Naive thymus-derived CD8-positive, alpha-beta T cell (primary cell): Measurements from ENCODE around the gene PRR19. TPM values are rescaled to one million over a fixed set of nuclear protein-coding genes. Genes with fewer than 3 reads are reported as not detected.
"Not testable (repeated sequence)": the region's sequence is repeated elsewhere in the genome, so short reads cannot be mapped to it uniquely, and the experiment has no call there.

ENCODE experiments used
- ATAC-seq, 2 donors: fragments of 150-1000 bp; cut with Tn5 transposase in 1 of 2; sonication (Bioruptor Pico), chemical (Tn5 transposase) in 1 of 2; 1 replicate in 1 of 2; 2 replicates in 1 of 2; pipeline ENCODE4 v1.10.0; 2021; ENCODE audit warnings: mild to moderate bottlenecking in 2 of 2, moderate library complexity in 2 of 2
- POLR2A ChIA-PET: fragments of 350-600 bp; sonication (Branson Sonifier 250); formaldehyde crosslinking; loops from one replicate; lab custom pipeline; 2021; ENCODE audit warnings: antibody characterized with exemption; lab: Charles Lee
- DNase-seq, 10 donors: peaks; one replicate each; pipeline versions ENCODE4 v3.0.0 to v3.0.0-alpha.2; 2020 to 2022
- H3K27ac Mint-ChIP-seq, 10 donors: one replicate each; pipeline ENCODE4 v1.8.0; 2020 to 2022; ENCODE audit warnings: mild to moderate bottlenecking in 10 of 10, mixed read lengths in 10 of 10, moderate library complexity in 4 of 10, inconsistent platforms in 1 of 10
- H3K27me3 Mint-ChIP-seq, 5 donors: one replicate each; pipeline ENCODE4 v1.8.0; 2021 to 2022; ENCODE audit warnings: mixed read lengths in 5 of 5
- H3K36me3 Mint-ChIP-seq, 3 donors: one replicate each; pipeline ENCODE4 v1.8.0; 2020 to 2022; ENCODE audit warnings: mixed read lengths in 3 of 3, mild to moderate bottlenecking in 2 of 3, inconsistent platforms in 1 of 3
- H3K4me1 Mint-ChIP-seq, 4 donors: one replicate each; pipeline ENCODE4 v1.8.0; 2021 to 2022; ENCODE audit warnings: mixed read lengths in 4 of 4
- H3K4me3 Mint-ChIP-seq, 10 donors: one replicate each; pipeline ENCODE4 v1.8.0; 2020 to 2022; ENCODE audit warnings: mild to moderate bottlenecking in 10 of 10, mixed read lengths in 10 of 10, moderate library complexity in 6 of 10, inconsistent platforms in 1 of 10
- H3K9me3 Mint-ChIP-seq, 9 donors: one replicate each; pipeline ENCODE4 v1.8.0; 2020 to 2022; ENCODE audit warnings: mixed read lengths in 9 of 9, mild to moderate bottlenecking in 3 of 9, inconsistent platforms in 1 of 9, moderate library complexity in 1 of 9
- polyA plus RNA-seq, 3 donors: library from polyadenylated mRNA; unstranded; fragments of 300-500 nt; fragmentation: Illumina TruSeq; gene quantifications; one replicate each; pipeline ENCODE4 v1.2.3, GENCODE V29; 2021
- total RNA-seq, 8 experiments: library from RNA in 2 of 8; stranded (reverse) in 2 of 8; gene quantifications; one replicate each; pipeline ENCODE4 v1.2.3 and lab custom pipeline; 2021 to 2026

Gene PRR19
- total and polyA plus RNA-seq, 5 experiments from 2014 or later, result 0.25 to 0.49 (median 0.32) TPM; not detected in 2

- ATAC-seq (no peak), DNase-seq (no peak)
- H3K27ac Mint-ChIP-seq, result no peak overlapping the region
- peaks cover 0 to 4% (median 0%) of the 10 kb centered on the region in 3 donors for H3K36me3 Mint-ChIP-seq
- no peak overlapping the region for H3K4me3 Mint-ChIP-seq
- H3K27me3 Mint-ChIP-seq, result no peaks in the 10 kb centered on the region
- no peaks in the 10 kb centered on the region for H3K9me3 Mint-ChIP-seq
- peaks cover 2 to 12% (median 8%) of the 10 kb centered on the region in 4 donors for H3K4me1 Mint-ChIP-seq
- POLR2A ChIA-PET, result no interaction called here
Observed at GRCh38 chr19:42333018-42333417, 31.1 kb downstream of the PRR19 start.

- Mint-ChIP-seq H3K36me3 (peaks cover 0 to 11% (median 3%) of the 10 kb centered on the region in 3 donors), H3K27me3 (no peaks in the 10 kb centered on the region), H3K27ac (no peak overlapping the region), H3K9me3 (no peaks in the 10 kb centered on the region), H3K4me3 (no peak overlapping the region), H3K4me1 (peaks cover 0 to 5% (median under 1%) of the 10 kb centered on the region in 4 donors)
- no peak for ATAC-seq
- POLR2A ChIA-PET, result no interaction called here
- DNase-seq, result no peak
Observed at GRCh38 chr19:42333975-42334696, 32.2 kb downstream of the PRR19 start.

GRCh38 chr19:42334697-42335373 lies 32.9 kb downstream of the PRR19 start:
- Mint-ChIP-seq H3K27me3 (no peaks in the 10 kb centered on the region), H3K36me3 (peaks cover 0 to 14% (median 3%) of the 10 kb centered on the region in 3 donors), H3K9me3 (no peaks in the 10 kb centered on the region), H3K4me1 (peaks cover 0 to 4% (median 0%) of the 10 kb centered on the region in 4 donors), H3K27ac (no peak overlapping the region), H3K4me3 (no peak overlapping the region)
- ATAC-seq (no peak), DNase-seq (no peak)
- POLR2A ChIA-PET, result no interaction called here

GRCh38 chr19:42335374-42335936 lies 33.5 kb downstream of the PRR19 start:
- DNase-seq (no peak), ATAC-seq (no peak)
- no peak overlapping the region for H3K4me3 Mint-ChIP-seq
- peaks cover 0 to 14% (median 3%) of the 10 kb centered on the region in 3 donors for H3K36me3 Mint-ChIP-seq
- no peaks in the 10 kb centered on the region for H3K27me3 Mint-ChIP-seq
- peaks cover 0 to 3% (median 0%) of the 10 kb centered on the region in 4 donors for H3K4me1 Mint-ChIP-seq
- no peak overlapping the region for H3K27ac Mint-ChIP-seq
- no peaks in the 10 kb centered on the region for H3K9me3 Mint-ChIP-seq
- POLR2A ChIA-PET, result no interaction called here

- H3K27me3 Mint-ChIP-seq, result no peaks in the 10 kb centered on the region
- no peaks in the 10 kb centered on the region for H3K9me3 Mint-ChIP-seq
- no peak for DNase-seq
- no peak overlapping the region for H3K4me3 Mint-ChIP-seq
- no peak overlapping the region for H3K27ac Mint-ChIP-seq
- no peak for ATAC-seq
- peaks cover 0 to 14% (median 3%) of the 10 kb centered on the region in 3 donors for H3K36me3 Mint-ChIP-seq
- H3K4me1 Mint-ChIP-seq, result no peaks in the 10 kb centered on the region
- POLR2A ChIA-PET, result no interaction called here
Observed at GRCh38 chr19:42335971-42336370, 34.0 kb downstream of the PRR19 start.

GRCh38 chr19:42339126-42339860 lies 37.4 kb downstream of the PRR19 start:
- H3K4me3 Mint-ChIP-seq, H3K27ac Mint-ChIP-seq, H3K4me1 Mint-ChIP-seq, DNase-seq, H3K9me3 Mint-ChIP-seq, ATAC-seq, H3K27me3 Mint-ChIP-seq, POLR2A ChIA-PET: not testable (repeated sequence)
- H3K36me3 Mint-ChIP-seq, result peaks cover 0 to 17% (median 5%) of the 10 kb centered on the region in 3 donors

- H3K27me3 Mint-ChIP-seq, H3K4me1 Mint-ChIP-seq, H3K4me3 Mint-ChIP-seq, DNase-seq, POLR2A ChIA-PET, ATAC-seq, H3K27ac Mint-ChIP-seq, H3K9me3 Mint-ChIP-seq: not testable (repeated sequence)
- H3K36me3 Mint-ChIP-seq, result peaks cover 0 to 21% (median 5%) of the 10 kb centered on the region in 3 donors
Observed at GRCh38 chr19:42339922-42340321, 38.0 kb downstream of the PRR19 start.

GRCh38 chr19:42343344-42344110 lies 41.6 kb downstream of the PRR19 start:
- peaks cover 0 to 2% (median under 1%) of the 10 kb centered on the region in 4 donors for H3K4me1 Mint-ChIP-seq
- H3K36me3 Mint-ChIP-seq, result peaks cover 0 to 32% (median 4%) of the 10 kb centered on the region in 3 donors
- peak overlapping the region in 3 of 10 donors; percentile 29 to 79 (median 45) for H3K27ac Mint-ChIP-seq
- no peak overlapping the region for H3K4me3 Mint-ChIP-seq
- POLR2A ChIA-PET, result no interaction called here
- DNase-seq (no peak), ATAC-seq (no peak)
- no peaks in the 10 kb centered on the region for H3K9me3 Mint-ChIP-seq
- H3K27me3 Mint-ChIP-seq, result no peaks in the 10 kb centered on the region

- DNase-seq (no peak), ATAC-seq (no peak)
- Mint-ChIP-seq H3K27me3 (no peaks in the 10 kb centered on the region), H3K4me3 (no peak overlapping the region), H3K4me1 (peaks cover 0 to 2% (median under 1%) of the 10 kb centered on the region in 4 donors), H3K27ac (no peak overlapping the region), H3K36me3 (peaks cover 0 to 28% (median 4%) of the 10 kb centered on the region in 3 donors), H3K9me3 (no peaks in the 10 kb centered on the region)
- POLR2A ChIA-PET, result no interaction called here
Observed at GRCh38 chr19:42344336-42344893, 42.5 kb downstream of the PRR19 start.

GRCh38 chr19:42345191-42345812 lies 43.4 kb downstream of the PRR19 start:
- POLR2A ChIA-PET, result no interaction called here

GRCh38 chr19:42348211-42348610 lies 46.3 kb downstream of the PRR19 start:
- DNase-seq, result no peak
- H3K27ac Mint-ChIP-seq, result no peak overlapping the region
- H3K27me3 Mint-ChIP-seq, result no peaks in the 10 kb centered on the region

More at GRCh38 chr19:42345191-42345812, 43.4 kb downstream of the PRR19 start:
- Mint-ChIP-seq H3K27ac (no peak overlapping the region), H3K9me3 (no peaks in the 10 kb centered on the region), H3K4me1 (peaks cover 0 to 2% (median under 1%) of the 10 kb centered on the region in 4 donors), H3K36me3 (peaks cover 0 to 28% (median 4%) of the 10 kb centered on the region in 3 donors), H3K4me3 (no peak overlapping the region), H3K27me3 (no peaks in the 10 kb centered on the region)
- no peak for ATAC-seq
- DNase-seq, result no peak

More at GRCh38 chr19:42348211-42348610, 46.3 kb downstream of the PRR19 start:
- no peak overlapping the region for H3K4me3 Mint-ChIP-seq
- no peak for ATAC-seq
- POLR2A ChIA-PET, result no interaction called here
- peaks cover 0 to 31% (median 4%) of the 10 kb centered on the region in 3 donors for H3K36me3 Mint-ChIP-seq
- H3K9me3 Mint-ChIP-seq, result no peaks in the 10 kb centered on the region
- peaks cover 0 to 5% (median 2%) of the 10 kb centered on the region in 4 donors for H3K4me1 Mint-ChIP-seq
